Measurements from ENCODE around the gene PRKAG2. TPM values are rescaled to one million over a fixed set of nuclear protein-coding genes. Genes with fewer than 3 reads are reported as not detected.

PRKAG2 gene
- polyA plus RNA-seq, 3 donors: 29.2 to 59.8 (median 30.9) TPM

DNA sequence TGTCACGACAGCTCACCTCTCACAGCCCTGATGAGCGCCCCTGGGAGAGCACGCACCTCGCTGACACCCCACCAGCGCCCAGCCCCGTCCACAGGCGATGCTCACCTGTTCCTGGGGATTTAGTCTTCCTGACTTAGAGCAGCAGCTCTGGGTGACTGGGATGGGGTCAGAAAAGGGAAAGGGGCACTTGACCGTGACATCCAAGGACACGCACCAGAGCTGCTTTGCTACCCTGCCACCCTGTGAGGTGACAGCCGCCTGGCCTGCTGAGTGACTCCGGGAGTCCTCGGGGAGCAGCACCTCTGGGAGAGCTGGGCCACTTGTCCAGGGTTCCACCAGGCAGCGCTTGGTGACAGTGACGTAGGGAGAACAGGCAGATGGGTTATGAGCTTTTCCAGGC, 148.2 kb downstream of the PRKAG2 start:
- intact Hi-C loops (cut with micrococcal nuclease): no loop called here
- peak overlapping the region in 1 of 2 donors; percentile 2 for H3K4me3 Mint-ChIP-seq
- Histone ChIP-seq H3K27ac (ENCODE audit: low read depth in 1 of 2, low read length in 2 of 2) (peak overlapping the region; percentile 32 to 71), H3K9me3 (replicated peaks in 1 of 2; ENCODE audit: control insufficient read depth in 1 of 2, insufficient read depth in 1 of 2, low read length in 2 of 2) (no peaks in the 10 kb centered on the region), H2AFZ (ENCODE audit: insufficient read depth, low read depth, low read length, poor library complexity, severe bottlenecking) (no peak overlapping the region), H3K4me2 (replicated peaks; ENCODE audit: extremely low read depth, low read length, poor library complexity, severe bottlenecking) (no peak overlapping the region), H3K79me2 (ENCODE audit: insufficient read depth, low read length) (peaks cover 17% of the 10 kb centered on the region), H3K4me3 (replicated peaks in 1 of 3; ENCODE audit: low read depth in 2 of 3, low read length in 3 of 3) (no peak overlapping the region), H4K20me1 (ENCODE audit: insufficient read depth, low read length) (peaks cover 100% of the 10 kb centered on the region), H3K27me3 (ENCODE audit: control insufficient read depth in 2 of 2, insufficient read depth in 2 of 2, low read length in 2 of 2) (no peaks in the 10 kb centered on the region), H3K4me1 (ENCODE audit: control insufficient read depth in 1 of 2, insufficient read depth in 2 of 2, low read length in 2 of 2) (peaks cover 15 to 19% of the 10 kb centered on the region in 2 donors), H3K9ac (ENCODE audit: insufficient read depth, low read length, poor library complexity, severe bottlenecking) (peak overlapping the region; percentile 15), H3K36me3 (replicated peaks in 1 of 2; ENCODE audit: control insufficient read depth in 1 of 2, insufficient read depth in 2 of 2, low read length in 2 of 2) (peaks cover 12 to 30% of the 10 kb centered on the region in 2 donors)
- no peaks in the 10 kb centered on the region for H3K9me3 Mint-ChIP-seq
- DNase-seq: no peak
- peak overlapping the region in 6 of 7 donors; percentile 69 to 92 (median 86) for H3K27ac Mint-ChIP-seq
- H3K4me1 Mint-ChIP-seq: peaks cover 24% of the 10 kb centered on the region
- no peak for TF ChIP-seq CTCF (IDR thresholded peaks at IDR 0.05)
- peaks cover 24 to 47% of the 10 kb centered on the region in 2 donors for H3K36me3 Mint-ChIP-seq
- peaks cover 0 to 5% (median 2%) of the 10 kb centered on the region in 3 donors for H3K27me3 Mint-ChIP-seq (ENCODE audit: low read depth in 3 of 3)
- 95% methylated on average over 14 of the region's 14 CpGs for WGBS (ENCODE audit: insufficient coverage)

DNA sequence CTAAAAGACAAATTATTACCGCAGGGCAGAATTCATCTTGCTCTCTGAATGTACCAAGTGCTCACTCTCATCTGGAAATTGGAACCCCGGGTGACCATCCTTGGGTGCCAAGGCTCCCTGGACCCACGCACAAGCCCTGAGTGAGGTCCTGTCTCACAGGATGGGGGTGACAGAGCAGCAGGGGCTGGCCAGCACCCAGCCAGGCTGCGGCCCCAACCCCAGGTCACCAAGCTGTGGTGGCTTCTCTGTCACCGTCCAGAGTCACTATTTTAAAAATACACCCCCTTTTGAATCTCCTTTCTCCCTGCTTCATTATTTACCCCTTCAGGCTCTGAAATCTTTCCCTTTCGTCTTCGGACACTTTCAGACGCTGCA, 148.6 kb downstream of the PRKAG2 start:
- Mint-ChIP-seq H3K4me1 (peaks cover 24% of the 10 kb centered on the region), H3K36me3 (peaks cover 27 to 52% of the 10 kb centered on the region in 2 donors), H3K27ac (peak overlapping the region in 6 of 7 donors; percentile 69 to 92 (median 86)), H3K27me3 (ENCODE audit: low read depth in 3 of 3) (peaks cover 0 to 5% (median 2%) of the 10 kb centered on the region in 3 donors), H3K9me3 (no peaks in the 10 kb centered on the region), H3K4me3 (no peak overlapping the region)
- H3K4me2 ChIP-seq (replicated peaks; ENCODE audit: extremely low read depth, low read length, poor library complexity, severe bottlenecking): no peak overlapping the region
- peaks cover 12 to 34% of the 10 kb centered on the region in 2 donors for H3K36me3 ChIP-seq (replicated peaks in 1 of 2; ENCODE audit: control insufficient read depth in 1 of 2, insufficient read depth in 2 of 2, low read length in 2 of 2)
- H3K9ac ChIP-seq (ENCODE audit: insufficient read depth, low read length, poor library complexity, severe bottlenecking): no peak overlapping the region
- no peak overlapping the region for H2AFZ ChIP-seq (ENCODE audit: insufficient read depth, low read depth, low read length, poor library complexity, severe bottlenecking)
- no peak for DNase-seq
- H3K9me3 ChIP-seq (replicated peaks in 1 of 2; ENCODE audit: control insufficient read depth in 1 of 2, insufficient read depth in 1 of 2, low read length in 2 of 2): no peaks in the 10 kb centered on the region
- peaks cover 15 to 19% of the 10 kb centered on the region in 2 donors for H3K4me1 ChIP-seq (ENCODE audit: control insufficient read depth in 1 of 2, insufficient read depth in 2 of 2, low read length in 2 of 2)
- no peak overlapping the region for H3K4me3 ChIP-seq (replicated peaks in 1 of 3; ENCODE audit: low read depth in 2 of 3, low read length in 3 of 3)
- H3K27ac ChIP-seq (ENCODE audit: low read depth in 1 of 2, low read length in 2 of 2): peak overlapping the region; percentile 32 to 71
- 96% methylated on average over 8 of the region's 8 CpGs for WGBS (ENCODE audit: insufficient coverage)
- no peaks in the 10 kb centered on the region for H3K27me3 ChIP-seq (ENCODE audit: control insufficient read depth in 2 of 2, insufficient read depth in 2 of 2, low read length in 2 of 2)
- H3K79me2 ChIP-seq (ENCODE audit: insufficient read depth, low read length): peaks cover 17% of the 10 kb centered on the region
- intact Hi-C loops (cut with micrococcal nuclease): no loop called here
- peaks cover 100% of the 10 kb centered on the region for H4K20me1 ChIP-seq (ENCODE audit: insufficient read depth, low read length)
- TF ChIP-seq CTCF (IDR thresholded peaks at IDR 0.05): no peak
